Putamen (tissue), 1 donor: ENCODE results near the gene ZBTB44.

Experiments used
- DNase-seq: peaks from one replicate; pipeline ENCODE4 v3.0.0-alpha.2; 2016; ENCODE audit warnings: low spot score

Gene ZBTB44

GRCh38 chr11:130178441-130179339, 136.0 kb downstream of the ZBTB44 start:
- no peak for DNase-seq

- no peak for DNase-seq
These were observed 136.9 kb downstream of the ZBTB44 start for GRCh38 chr11:130177782-130178181.
